ENCODE measurements around the gene CD109. TPM values are rescaled to one million over a fixed set of nuclear protein-coding genes. Genes with fewer than 3 reads are reported as not detected.

The CD109 gene
- polyA plus RNA-seq, 3 donors, result 0.24 to 3.7 (median 1.7) TPM

- WGBS, 3 donors, result 50 to 80% (median 54%) methylated on average over 2 of the region's 2 CpGs
These were observed 51.3 kb downstream of the CD109 start for GRCh38 chr6:73747289-73747688.

GRCh38 chr6:73752943-73753342, 56.9 kb downstream of the CD109 start:
- no peak overlapping the region for H3K27ac ChIP-seq (ENCODE audit: low read depth, low read length)
- 67 to 90% (median 86%) methylated on average over 3 of the region's 3 CpGs for WGBS, 3 donors

More at GRCh38 chr6:73747289-73747688, 51.3 kb downstream of the CD109 start:
- no peak overlapping the region for H3K27ac ChIP-seq (ENCODE audit: low read depth, low read length)

- 86 to 93% (median 87%) methylated on average over 1 of the region's 1 CpG for WGBS, 3 donors
These were observed 70.0 kb downstream of the CD109 start for GRCh38 chr6:73766040-73766439.

GRCh38 chr6:73768558-73768957, 72.6 kb downstream of the CD109 start:
- 58 to 80% (median 77%) methylated on average over 1 of the region's 1 CpG for WGBS, 3 donors
- no peak overlapping the region for H3K27ac ChIP-seq (ENCODE audit: low read depth, low read length)

More at GRCh38 chr6:73766040-73766439, 70.0 kb downstream of the CD109 start:
- H3K27ac ChIP-seq (ENCODE audit: low read depth, low read length), result no peak overlapping the region

GRCh38 chr6:73769976-73770375, 74.0 kb downstream of the CD109 start:
- no peak overlapping the region for H3K27ac ChIP-seq (ENCODE audit: low read depth, low read length)
- WGBS, 3 donors, result 67 to 87% (median 85%) methylated on average over 1 of the region's 1 CpG

- H3K27ac ChIP-seq (ENCODE audit: low read depth, low read length), result no peak overlapping the region
- 14 to 39% (median 23%) methylated on average over 1 of the region's 1 CpG for WGBS, 3 donors
These were observed 78.3 kb downstream of the CD109 start for GRCh38 chr6:73774311-73774774.

GRCh38 chr6:73779943-73780342, 83.9 kb downstream of the CD109 start:
- no peak overlapping the region for H3K27ac ChIP-seq (ENCODE audit: low read depth, low read length)

- no peak overlapping the region for H3K27ac ChIP-seq (ENCODE audit: low read depth, low read length)
- WGBS, 3 donors, result 24 to 83% (median 76%) methylated on average over 1 of the region's 1 CpG
These were observed 86.9 kb downstream of the CD109 start for GRCh38 chr6:73782911-73783310.

- WGBS, 3 donors, result 61 to 79% (median 77%) methylated on average over 3 of the region's 3 CpGs
- no peak overlapping the region for H3K27ac ChIP-seq (ENCODE audit: low read depth, low read length)
These were observed 88.9 kb downstream of the CD109 start for GRCh38 chr6:73784726-73785505.

GRCh38 chr6:73790574-73790973, 94.6 kb downstream of the CD109 start:
- H3K27ac ChIP-seq (ENCODE audit: low read depth, low read length), result no peak overlapping the region

- 84 to 89% (median 89%) methylated on average over 6 of the region's 6 CpGs for WGBS, 3 donors
- H3K27ac ChIP-seq (ENCODE audit: low read depth, low read length), result no peak overlapping the region
These were observed 95.3 kb downstream of the CD109 start for GRCh38 chr6:73791336-73791735.

GRCh38 chr6:73792738-73793137, 96.7 kb downstream of the CD109 start:
- WGBS, 3 donors, result 56 to 72% (median 71%) methylated on average over 2 of the region's 2 CpGs
- H3K27ac ChIP-seq (ENCODE audit: low read depth, low read length), result no peak overlapping the region

- no peak overlapping the region for H3K27ac ChIP-seq (ENCODE audit: low read depth, low read length)
- 69 to 72% (median 70%) methylated on average over 4 of the region's 4 CpGs for WGBS, 3 donors
These were observed 100.9 kb downstream of the CD109 start for GRCh38 chr6:73796881-73797280.

GRCh38 chr6:73797861-73798260, 101.9 kb downstream of the CD109 start:
- H3K27ac ChIP-seq (ENCODE audit: low read depth, low read length), result no peak overlapping the region
- WGBS, 3 donors, result 91 to 98% (median 94%) methylated on average over 6 of the region's 6 CpGs

GRCh38 chr6:73798592-73798991, 102.6 kb downstream of the CD109 start:
- WGBS, 3 donors, result 53 to 59% (median 57%) methylated on average over 2 of the region's 2 CpGs
- H3K27ac ChIP-seq (ENCODE audit: low read depth, low read length), result no peak overlapping the region

- WGBS, 3 donors, result 26 to 64% (median 54%) methylated on average over 1 of the region's 1 CpG
- no peak overlapping the region for H3K27ac ChIP-seq (ENCODE audit: low read depth, low read length)
These were observed 105.0 kb downstream of the CD109 start for GRCh38 chr6:73800997-73801396.

- H3K27ac ChIP-seq (ENCODE audit: low read depth, low read length), result no peak overlapping the region
- 35 to 81% (median 78%) methylated on average over 1 of the region's 1 CpG for WGBS, 3 donors
These were observed 105.8 kb downstream of the CD109 start for GRCh38 chr6:73801652-73802268.

- H3K27ac ChIP-seq (ENCODE audit: low read depth, low read length), result no peak overlapping the region
- 61 to 84% (median 64%) methylated on average over 2 of the region's 2 CpGs for WGBS, 3 donors
These were observed 106.4 kb downstream of the CD109 start for GRCh38 chr6:73802366-73802765.

- 57 to 70% (median 57%) methylated on average over 5 of the region's 5 CpGs for WGBS, 3 donors
- H3K27ac ChIP-seq (ENCODE audit: low read depth, low read length), result no peak overlapping the region
These were observed 107.7 kb downstream of the CD109 start for GRCh38 chr6:73803562-73804241.
